HG03432 (cell line): ENCODE measurements around the gene SMARCA2.

Experiments used
- ATAC-seq: cut with Tn5 transposase; IDR thresholded peaks from one replicate; pipeline ENCODE4 v1.9.1; 2021; ENCODE audit warnings: mild to moderate bottlenecking, moderate library complexity; ENCODE audit not compliant: unreplicated experiment

SMARCA2 gene

GRCh38 chr9:2199999-2200796 is 185.1 kb downstream of the SMARCA2 start:
- ATAC-seq, result no peak

GRCh38 chr9:2208465-2208864 is 193.3 kb downstream of the SMARCA2 start:
- ATAC-seq, result no peak

GRCh38 chr9:2208991-2209390 is 193.8 kb downstream of the SMARCA2 start:
- peak; percentile 17 for ATAC-seq

- ATAC-seq, result peak; percentile 46
Observed at GRCh38 chr9:2209400-2209799, 194.3 kb downstream of the SMARCA2 start.

- no peak for ATAC-seq
Observed at GRCh38 chr9:2210201-2210600, 195.1 kb downstream of the SMARCA2 start.

- no peak for ATAC-seq
Observed at GRCh38 chr9:2213830-2214468, 198.8 kb downstream of the SMARCA2 start.

- ATAC-seq, result no peak
Observed at GRCh38 chr9:2214707-2215106, 199.6 kb downstream of the SMARCA2 start.

GRCh38 chr9:2215921-2216441 is 200.8 kb downstream of the SMARCA2 start:
- no peak for ATAC-seq

GRCh38 chr9:2216591-2216990 is 201.4 kb downstream of the SMARCA2 start:
- ATAC-seq, result no peak

GRCh38 chr9:2217540-2217939 is 202.4 kb downstream of the SMARCA2 start:
- ATAC-seq, result no peak

GRCh38 chr9:2220036-2220435 is 204.9 kb downstream of the SMARCA2 start:
- ATAC-seq, result no peak

GRCh38 chr9:2227144-2227867 is 212.2 kb downstream of the SMARCA2 start:
- ATAC-seq, result no peak

GRCh38 chr9:2228132-2228531 is 213.0 kb downstream of the SMARCA2 start:
- ATAC-seq, result no peak

- ATAC-seq, result peak; percentile 9
Observed at GRCh38 chr9:2228641-2229040, 213.5 kb downstream of the SMARCA2 start.

GRCh38 chr9:2229109-2229721 is 214.1 kb downstream of the SMARCA2 start:
- ATAC-seq, result peak; percentile 83

GRCh38 chr9:2230362-2230761 is 215.2 kb downstream of the SMARCA2 start:
- ATAC-seq, result no peak

GRCh38 chr9:2231101-2231500 is 216.0 kb downstream of the SMARCA2 start:
- ATAC-seq, result no peak

- ATAC-seq, result no peak
Observed at GRCh38 chr9:2231829-2232228, 216.7 kb downstream of the SMARCA2 start.

- no peak for ATAC-seq
Observed at GRCh38 chr9:2233274-2233673, 218.1 kb downstream of the SMARCA2 start.

GRCh38 chr9:2234371-2234893 is 219.3 kb downstream of the SMARCA2 start:
- ATAC-seq, result no peak

GRCh38 chr9:2235623-2236022 is 220.5 kb downstream of the SMARCA2 start:
- no peak for ATAC-seq
